HG03039 (cell line): ENCODE data around the gene SUSD1.
"Not testable (repeated sequence)": the region's sequence is repeated elsewhere in the genome, so short reads cannot be mapped to it uniquely, and the experiment has no call there.

Experiments
- ATAC-seq: cut with Tn5 transposase; IDR thresholded peaks from one replicate; pipeline ENCODE4 v1.9.1; 2021; ENCODE audit warnings: mild to moderate bottlenecking, moderate library complexity; ENCODE audit not compliant: unreplicated experiment

Gene SUSD1

GRCh38 chr9:112174222-112174964, 704 bp downstream of the SUSD1 start:
- peak; percentile 72 for ATAC-seq

GRCh38 chr9:112173489-112174221, 1.4 kb downstream of the SUSD1 start:
- no peak for ATAC-seq

- no peak for ATAC-seq
Measured at GRCh38 chr9:112170968-112171367, 4.1 kb downstream of the SUSD1 start.

- no peak for ATAC-seq
Measured at GRCh38 chr9:112170235-112170634, 4.9 kb downstream of the SUSD1 start.

GRCh38 chr9:112169368-112169767, 5.7 kb downstream of the SUSD1 start:
- ATAC-seq = no peak

GRCh38 chr9:112168197-112168596, 6.9 kb downstream of the SUSD1 start:
- no peak for ATAC-seq

- ATAC-seq = no peak
Measured at GRCh38 chr9:112166176-112167140, 8.6 kb downstream of the SUSD1 start.

- ATAC-seq = no peak
Measured at GRCh38 chr9:112162621-112163413, 12.3 kb downstream of the SUSD1 start.

- ATAC-seq = no peak
Measured at GRCh38 chr9:112159781-112160180, 15.3 kb downstream of the SUSD1 start.

- no peak for ATAC-seq
Measured at GRCh38 chr9:112158656-112159367, 16.3 kb downstream of the SUSD1 start.

- no peak for ATAC-seq
Measured at GRCh38 chr9:112157961-112158360, 17.1 kb downstream of the SUSD1 start.

- ATAC-seq = no peak
Measured at GRCh38 chr9:112157087-112157486, 18.0 kb downstream of the SUSD1 start.

GRCh38 chr9:112149211-112149610, 25.9 kb downstream of the SUSD1 start:
- ATAC-seq = no peak

- no peak for ATAC-seq
Measured at GRCh38 chr9:112145886-112146285, 29.2 kb downstream of the SUSD1 start.

- no peak for ATAC-seq
Measured at GRCh38 chr9:112144807-112145206, 30.3 kb downstream of the SUSD1 start.

- no peak for ATAC-seq
Measured at GRCh38 chr9:112142420-112142819, 32.7 kb downstream of the SUSD1 start.

GRCh38 chr9:112140936-112141335, 34.2 kb downstream of the SUSD1 start:
- ATAC-seq = no peak

GRCh38 chr9:112137066-112137465, 38.0 kb downstream of the SUSD1 start:
- ATAC-seq = no peak

GRCh38 chr9:112135706-112136105, 39.4 kb downstream of the SUSD1 start:
- no peak for ATAC-seq

GRCh38 chr9:112133806-112134205, 41.3 kb downstream of the SUSD1 start:
- ATAC-seq = not testable (repeated sequence)
